Measurements from ENCODE around the gene APBB2. TPM values are rescaled to one million over a fixed set of nuclear protein-coding genes. Genes with fewer than 3 reads are reported as not detected.
A peak's percentile ranks its signal among the peaks of the same experiment; 100 is the strongest.

Gene APBB2
- total RNA-seq, 2 donors from 2014 or later = 37.3 to 75.3 TPM

DNA sequence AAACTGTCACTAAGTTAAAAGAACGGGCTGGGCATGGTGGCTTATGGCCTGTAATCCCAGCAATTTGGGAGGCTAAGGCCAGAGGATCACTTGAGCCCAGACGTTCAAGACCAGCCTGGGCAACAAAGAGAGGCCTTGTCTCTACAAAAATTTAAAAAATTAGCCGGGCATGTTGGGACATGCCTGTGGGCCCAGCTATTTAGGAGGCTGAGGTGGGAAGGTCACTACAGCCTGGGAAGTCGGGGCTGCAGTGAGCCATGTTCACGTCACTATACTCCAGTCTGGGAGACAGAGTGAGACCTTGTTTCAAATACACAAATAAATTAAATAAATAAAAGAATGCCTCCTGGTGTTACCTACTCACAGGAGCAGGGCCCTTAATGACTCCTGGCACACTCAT lies 69.5 kb downstream of the APBB2 start:
- no peaks in the 10 kb centered on the region for H3K36me3 ChIP-seq
- H3K4me3 ChIP-seq = no peak overlapping the region
- TF ChIP-seq, protein P1, sequence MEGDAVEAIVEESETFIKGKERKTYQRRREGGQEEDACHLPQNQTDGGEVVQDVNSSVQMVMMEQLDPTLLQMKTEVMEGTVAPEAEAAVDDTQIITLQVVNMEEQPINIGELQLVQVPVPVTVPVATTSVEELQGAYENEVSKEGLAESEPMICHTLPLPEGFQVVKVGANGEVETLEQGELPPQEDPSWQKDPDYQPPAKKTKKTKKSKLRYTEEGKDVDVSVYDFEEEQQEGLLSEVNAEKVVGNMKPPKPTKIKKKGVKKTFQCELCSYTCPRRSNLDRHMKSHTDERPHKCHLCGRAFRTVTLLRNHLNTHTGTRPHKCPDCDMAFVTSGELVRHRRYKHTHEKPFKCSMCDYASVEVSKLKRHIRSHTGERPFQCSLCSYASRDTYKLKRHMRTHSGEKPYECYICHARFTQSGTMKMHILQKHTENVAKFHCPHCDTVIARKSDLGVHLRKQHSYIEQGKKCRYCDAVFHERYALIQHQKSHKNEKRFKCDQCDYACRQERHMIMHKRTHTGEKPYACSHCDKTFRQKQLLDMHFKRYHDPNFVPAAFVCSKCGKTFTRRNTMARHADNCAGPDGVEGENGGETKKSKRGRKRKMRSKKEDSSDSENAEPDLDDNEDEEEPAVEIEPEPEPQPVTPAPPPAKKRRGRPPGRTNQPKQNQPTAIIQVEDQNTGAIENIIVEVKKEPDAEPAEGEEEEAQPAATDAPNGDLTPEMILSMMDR (IDR thresholded peaks at IDR 0.05) = no peak
- no peaks in the 10 kb centered on the region for H3K27me3 ChIP-seq
- H3K27ac ChIP-seq = peak overlapping the region; percentile 77 to 89
- peaks cover 0 to 62% of the 10 kb centered on the region in 2 donors for H3K4me1 ChIP-seq
- H3K9me3 ChIP-seq = no peaks in the 10 kb centered on the region
- no peak for DNase-seq (ENCODE audit: low spot score)

GRCh38 chr4:41144040-41144379 lies 70.3 kb downstream of the APBB2 start:
- no peak overlapping the region for H3K4me3 ChIP-seq

DNA sequence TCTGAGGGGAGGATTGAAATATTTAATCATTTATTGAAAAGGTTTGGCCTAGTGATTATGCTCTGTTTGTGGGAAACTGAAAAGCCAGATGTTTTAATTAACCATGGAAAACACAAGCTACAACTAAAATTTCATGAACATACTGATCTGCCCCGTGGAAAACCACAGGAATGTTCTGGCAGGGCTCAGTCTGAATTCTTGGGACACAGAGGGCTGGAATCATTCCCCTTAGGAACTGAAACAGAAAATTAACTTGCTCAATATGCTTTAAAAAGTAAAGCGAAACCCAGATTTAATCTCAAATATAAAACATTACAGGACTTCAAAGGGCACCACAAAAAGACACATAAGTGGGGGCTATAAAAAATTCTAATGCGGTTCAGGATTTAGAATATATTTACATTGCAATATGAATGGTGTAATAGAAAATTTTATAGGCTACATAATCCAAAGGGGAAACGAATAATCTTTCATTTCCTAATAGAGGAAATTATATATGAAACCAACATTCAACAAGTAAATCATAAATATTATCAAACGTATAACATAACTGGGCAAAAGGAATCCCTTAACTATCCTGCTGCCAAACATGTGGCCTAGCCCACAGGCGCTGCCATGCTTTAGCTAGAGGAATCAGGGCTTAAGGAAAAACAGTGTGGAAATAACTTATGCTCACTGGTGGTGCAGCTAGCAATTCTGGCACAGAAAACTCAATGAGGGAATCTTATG lies 70.9 kb downstream of the APBB2 start:
- Histone ChIP-seq H3K27me3 (no peaks in the 10 kb centered on the region), H3K9me3 (no peaks in the 10 kb centered on the region), H3K27ac (peak overlapping the region; percentile 77 to 89), H3K4me1 (peaks cover 0 to 62% of the 10 kb centered on the region in 2 donors), H3K36me3 (no peaks in the 10 kb centered on the region), H3K4me3 (no peak overlapping the region)
- peak; percentile 80 for DNase-seq (ENCODE audit: low spot score)
- TF ChIP-seq, protein P1 (IDR thresholded peaks at IDR 0.05) = no peak

More at GRCh38 chr4:41144040-41144379, 70.3 kb downstream of the APBB2 start:
- Histone ChIP-seq H3K27ac (peak overlapping the region; percentile 77 to 89), H3K9me3 (no peaks in the 10 kb centered on the region), H3K27me3 (no peaks in the 10 kb centered on the region), H3K4me1 (peaks cover 0 to 62% of the 10 kb centered on the region in 2 donors), H3K36me3 (no peaks in the 10 kb centered on the region)
- TF ChIP-seq, protein P1 (IDR thresholded peaks at IDR 0.05) = no peak
- no peak for DNase-seq (ENCODE audit: low spot score)

GRCh38 chr4:41142376-41143310 lies 71.7 kb downstream of the APBB2 start:
- peak overlapping the region; percentile 77 to 89 for H3K27ac ChIP-seq
- no peak for DNase-seq (ENCODE audit: low spot score)
- H3K9me3 ChIP-seq = no peaks in the 10 kb centered on the region
- no peaks in the 10 kb centered on the region for H3K36me3 ChIP-seq
- no peak overlapping the region for H3K4me3 ChIP-seq
- TF ChIP-seq, protein P1 (IDR thresholded peaks at IDR 0.05) = no peak
- H3K4me1 ChIP-seq = peaks cover 0 to 59% of the 10 kb centered on the region in 2 donors
- H3K27me3 ChIP-seq = no peaks in the 10 kb centered on the region

DNA sequence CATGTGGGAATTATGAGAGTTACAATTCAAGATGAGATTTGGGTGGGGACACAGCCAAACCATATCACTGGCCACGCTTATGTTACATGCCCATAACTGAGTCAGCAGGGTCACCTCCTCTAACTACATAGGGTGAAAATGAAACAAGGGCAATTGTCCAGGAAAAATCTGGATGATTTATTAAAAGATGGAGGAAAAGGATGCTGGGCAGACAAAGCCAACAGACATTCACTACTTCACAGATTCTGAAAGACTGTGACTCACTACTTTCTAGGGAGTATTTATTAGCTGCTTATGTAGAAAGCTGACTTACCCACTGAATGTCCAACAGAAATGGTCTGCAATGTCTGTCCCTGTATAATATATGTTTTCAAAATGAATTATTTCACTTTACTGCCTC lies 72.4 kb downstream of the APBB2 start:
- Histone ChIP-seq H3K27me3 (no peaks in the 10 kb centered on the region), H3K4me3 (no peak overlapping the region), H3K4me1 (peaks cover 0 to 53% of the 10 kb centered on the region in 2 donors), H3K36me3 (no peaks in the 10 kb centered on the region), H3K9me3 (no peaks in the 10 kb centered on the region), H3K27ac (peak overlapping the region; percentile 77 to 89)
- TF ChIP-seq, protein P1 (IDR thresholded peaks at IDR 0.05) = no peak
- DNase-seq (ENCODE audit: low spot score) = no peak

All from right atrium auricular region (tissue), 2 donors.